Measurements from ENCODE around the gene DPYSL3. TPM values are rescaled to one million over a fixed set of nuclear protein-coding genes. Genes with fewer than 3 reads are reported as not detected.

The DPYSL3 gene
- total RNA-seq (2022; extraction: Qiagen RNA extraction) = 20.5 to 26.1 TPM (median 23.8 TPM) in 5 replicates

GRCh38 chr5:147509710-147510651, at the start of gene DPYSL3:
DPYSL3 (minus strand) TSS chr5:147510068; CDS start chr5:147509858, 210 bp downstream.

